ENCODE data around the gene TMEM132C. TPM values are rescaled to one million over a fixed set of nuclear protein-coding genes. Genes with fewer than 3 reads are reported as not detected.

TMEM132C gene
- total and polyA plus RNA-seq, 2 of the 8 experiments (the other 6 are each of a cell fraction or from before 2014, with no cell fraction given): 0.23 to 0.76 TPM

- no peak for TF ChIP-seq ATF2 (IDR thresholded peaks at IDR 0.05; ENCODE audit: low read length)
These were observed 360.7 kb downstream of the TMEM132C start (continued) for GRCh38 chr12:128627659-128628058.
